Anterior cingulate cortex (tissue), 58 donors: ENCODE results near the gene NFIA.

Source experiments
- DNase-seq, 58 donors: peaks; one replicate each; lab custom pipeline; 2025; lab: John Stamatoyannopoulos, UW

The NFIA gene

GRCh38 chr1:61098333-61098732 lies 16.0 kb downstream of the NFIA start:
- DNase-seq, result no peak

- no peak for DNase-seq
Observed at GRCh38 chr1:61098906-61099437, 16.6 kb downstream of the NFIA start.

DNA sequence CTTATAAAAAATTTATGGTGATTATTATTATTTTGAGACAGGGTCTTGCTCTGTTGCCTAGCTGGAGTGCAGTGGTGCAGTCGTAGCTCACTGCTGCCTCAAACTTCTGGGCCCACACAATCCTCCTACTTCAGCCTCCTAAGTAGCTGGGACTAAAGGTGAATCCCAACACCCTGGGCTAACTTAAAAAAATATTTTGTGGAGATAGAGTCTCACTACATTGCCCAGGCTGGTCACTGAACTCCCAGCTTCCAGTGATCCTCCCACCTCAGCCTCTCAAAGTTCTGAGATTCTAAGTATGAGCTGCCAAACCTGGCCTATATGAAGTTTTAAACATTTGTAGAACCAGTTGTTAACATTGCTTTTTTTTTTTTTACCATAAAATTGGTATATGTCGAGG lies 18.2 kb downstream of the NFIA start:
- no peak for DNase-seq

GRCh38 chr1:61101536-61101935 lies 19.2 kb downstream of the NFIA start:
- no peak for DNase-seq

DNA sequence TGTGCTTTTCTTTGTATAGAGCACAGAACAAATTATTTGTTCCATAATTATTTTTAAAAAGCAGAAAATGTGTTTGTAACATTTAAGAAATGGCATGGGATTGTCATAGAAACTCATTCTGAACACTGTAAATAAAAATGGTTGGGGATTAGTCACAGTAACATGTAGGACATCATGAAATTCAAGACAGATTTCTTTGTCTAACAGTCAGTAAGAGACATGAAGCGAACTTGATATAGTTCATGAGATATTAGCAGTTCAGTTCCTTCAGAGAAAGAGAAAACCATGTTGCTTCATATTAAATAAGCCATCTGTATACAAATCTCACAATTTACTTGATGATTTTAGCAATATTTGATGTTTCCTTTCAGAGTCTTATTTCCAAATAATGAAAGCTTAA lies 19.7 kb downstream of the NFIA start:
- DNase-seq, result no peak

DNA sequence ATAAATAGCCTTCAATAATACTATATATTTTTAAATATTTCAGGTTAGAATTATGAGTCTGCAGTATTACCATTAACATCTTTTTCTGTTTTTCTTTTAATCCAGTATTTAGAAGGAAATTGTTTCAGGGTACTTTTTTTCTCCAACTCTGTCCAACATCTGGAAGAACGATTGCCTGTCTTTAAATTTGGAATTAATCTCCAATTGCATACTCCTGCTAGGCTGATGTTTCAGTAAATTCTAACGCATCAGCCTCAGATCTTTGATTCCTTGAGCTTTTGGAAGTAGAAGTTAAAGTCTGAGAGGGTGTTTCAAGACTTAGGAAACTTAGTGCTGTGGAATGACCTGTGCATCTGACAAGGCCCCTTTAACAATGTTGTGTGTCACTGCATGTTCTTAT lies 20.3 kb downstream of the NFIA start:
- DNase-seq, result no peak

DNA sequence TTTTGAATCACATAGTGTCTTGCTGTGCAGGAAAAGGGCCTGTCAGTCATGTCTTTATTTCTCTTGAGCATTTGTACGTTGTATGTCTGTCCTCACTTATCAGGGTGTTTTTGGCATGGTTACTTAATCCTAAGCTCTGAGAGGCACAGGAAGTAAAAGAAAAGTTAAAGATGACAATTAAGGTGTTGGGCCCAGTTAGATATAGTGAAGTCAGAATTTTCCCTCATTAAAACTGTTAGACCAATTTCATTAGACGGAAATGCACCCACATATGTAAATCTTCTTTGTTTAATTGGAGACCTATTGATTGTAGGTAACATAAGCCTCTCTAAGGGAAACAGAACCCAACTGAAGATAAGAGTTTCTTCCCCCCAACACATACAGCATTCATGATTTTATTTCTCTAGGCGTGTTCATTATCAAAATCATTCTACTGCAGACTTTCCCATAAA lies 21.9 kb downstream of the NFIA start:
- DNase-seq, result no peak

GRCh38 chr1:61107638-61108037 lies 25.3 kb downstream of the NFIA start:
- no peak for DNase-seq

GRCh38 chr1:61109158-61109557 lies 26.8 kb downstream of the NFIA start:
- DNase-seq, result no peak

DNA sequence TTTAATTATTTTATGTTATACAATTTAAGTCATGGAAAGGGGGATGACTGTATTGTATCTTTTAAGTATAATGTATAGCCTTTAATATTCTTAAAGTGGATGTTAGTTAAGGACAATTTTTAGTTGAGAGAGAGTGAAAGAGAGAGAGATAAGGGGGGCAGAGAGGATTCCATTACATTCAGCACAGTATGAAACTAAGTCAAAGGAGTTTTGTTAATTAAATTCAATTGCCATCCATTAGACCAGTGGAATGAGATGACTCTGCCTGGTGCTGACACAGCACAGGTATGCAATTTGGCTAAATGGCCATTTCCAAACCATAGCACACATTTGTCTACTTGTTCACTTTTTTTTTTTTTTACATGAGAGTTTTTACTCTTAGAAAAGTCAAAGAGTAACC lies 27.5 kb downstream of the NFIA start:
- DNase-seq, result no peak

- no peak for DNase-seq
Observed at GRCh38 chr1:61110554-61110953, 28.2 kb downstream of the NFIA start.

- DNase-seq, result no peak
Observed at GRCh38 chr1:61111084-61112004, 29.0 kb downstream of the NFIA start.

DNA sequence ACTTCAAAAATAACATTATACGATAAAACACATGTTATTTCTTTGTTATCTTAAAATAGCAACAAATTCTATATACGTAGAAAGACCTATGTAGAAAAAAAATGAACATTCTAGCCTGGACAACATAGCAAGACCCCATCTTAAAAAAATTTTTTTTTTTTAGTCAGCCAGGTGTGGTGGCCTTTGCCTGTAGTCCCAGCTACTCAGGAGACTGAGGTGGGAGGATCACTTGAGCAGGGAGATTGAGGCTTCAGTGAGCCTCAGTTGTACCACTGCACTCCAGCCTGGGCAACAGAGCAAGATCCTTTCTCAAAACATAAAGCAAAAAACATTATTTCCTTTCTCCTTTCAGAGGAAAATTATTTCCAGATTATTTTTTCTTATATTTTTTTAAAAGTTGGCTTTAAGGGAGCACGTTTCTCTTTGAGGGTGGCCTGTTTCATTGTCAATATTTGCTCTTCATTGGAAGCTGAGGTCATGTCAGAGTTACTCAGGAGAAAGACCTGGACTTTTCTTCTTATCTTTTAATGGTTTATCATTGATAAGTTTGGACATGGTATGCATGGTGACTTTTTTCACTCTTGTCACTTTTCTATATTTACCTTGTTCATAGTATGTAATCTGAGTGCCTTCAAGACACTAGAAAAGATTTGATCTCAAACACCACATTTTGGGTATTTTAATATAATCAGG lies 32.0 kb downstream of the NFIA start:
- DNase-seq, result no peak

DNA sequence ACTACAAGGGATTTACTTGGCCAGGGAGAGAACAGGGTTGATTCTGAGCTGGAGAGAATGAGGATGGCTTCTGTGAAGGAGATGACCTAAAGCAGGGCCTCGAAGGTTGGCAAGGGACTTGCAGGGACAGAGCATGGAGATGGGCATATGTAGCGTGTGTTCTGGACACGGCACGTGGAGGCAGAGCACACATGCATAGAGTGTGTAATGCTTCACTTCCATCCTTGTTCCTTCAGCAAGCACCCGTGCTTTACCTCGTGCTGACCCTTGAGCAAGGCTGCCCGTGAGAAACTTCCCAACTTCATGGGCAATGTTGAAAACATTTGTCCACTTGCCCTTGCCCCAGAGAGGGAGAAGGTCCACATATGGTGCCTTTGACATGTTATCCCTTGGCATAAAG lies 33.1 kb downstream of the NFIA start:
- no peak for DNase-seq

- DNase-seq, result no peak
Observed at GRCh38 chr1:61116421-61116820, 34.1 kb downstream of the NFIA start.

- no peak for DNase-seq
Observed at GRCh38 chr1:61117283-61117682, 34.9 kb downstream of the NFIA start.

GRCh38 chr1:61119085-61119484 lies 36.7 kb downstream of the NFIA start:
- DNase-seq, result no peak

GRCh38 chr1:61120246-61120840 lies 38.0 kb downstream of the NFIA start:
- peak in 1 of 58 donors; percentile 20 for DNase-seq

- peak in 1 of 58 donors; percentile 19 for DNase-seq
Observed at GRCh38 chr1:61120998-61121397, 38.6 kb downstream of the NFIA start.

DNA sequence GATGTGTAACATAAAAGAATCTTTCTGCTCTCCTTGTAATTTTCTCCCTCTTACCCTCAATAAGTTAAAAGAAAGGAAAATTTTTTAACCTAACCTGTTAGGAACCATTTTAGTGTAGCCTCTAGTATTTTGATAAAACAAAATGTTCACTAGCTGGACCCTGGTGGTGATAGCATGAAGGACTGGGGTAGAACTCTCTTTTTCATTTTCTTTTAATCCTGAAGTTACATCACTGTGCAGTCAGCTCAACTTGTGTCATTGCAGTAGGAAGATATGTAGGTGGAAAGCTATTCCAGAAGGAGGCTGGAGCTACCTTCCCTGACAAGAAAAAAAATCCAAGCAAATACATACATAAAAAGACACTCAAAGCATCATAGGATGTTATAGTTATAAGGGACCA lies 39.3 kb downstream of the NFIA start:
- no peak for DNase-seq

- no peak for DNase-seq
Observed at GRCh38 chr1:61122389-61122788, 40.0 kb downstream of the NFIA start.
